Effector memory CD4-positive, alpha-beta T cell (primary cell): Measurements from ENCODE around the gene ABCA12.
"Not testable (repeated sequence)": the region's sequence is repeated elsewhere in the genome, so short reads cannot be mapped to it uniquely, and the experiment has no call there.

ENCODE experiments used
- DNase-seq, 3 donors: peaks; one replicate each; pipeline ENCODE4 v3.0.0-alpha.2; 2020
- H3K27ac ChIP-seq: 2 replicates; pipeline ENCODE4 v1.7.0; 2013; ENCODE audit warnings: mild to moderate bottlenecking, low read length, moderate library complexity; ENCODE audit not compliant: insufficient read depth, poor library complexity, severe bottlenecking
- H3K27me3 ChIP-seq: replicated peaks from 2 replicates; pipeline ENCODE4 v1.7.0; 2013; ENCODE audit warnings: mild to moderate bottlenecking, low read length; ENCODE audit not compliant: insufficient read depth, control insufficient read depth, poor library complexity, severe bottlenecking
- H3K36me3 ChIP-seq: 2 replicates; pipeline ENCODE4 v1.7.0; 2013; ENCODE audit warnings: mild to moderate bottlenecking, low read length, moderate library complexity; ENCODE audit not compliant: control insufficient read depth, insufficient read depth
- H3K4me1 ChIP-seq: 2 replicates; pipeline ENCODE4 v1.7.0; 2013; ENCODE audit warnings: low read length, mild to moderate bottlenecking; ENCODE audit not compliant: control insufficient read depth, insufficient read depth, poor library complexity, severe bottlenecking
- H3K4me3 ChIP-seq: 2 replicates; pipeline ENCODE4 v1.7.0; 2013; ENCODE audit warnings: low read length, low read depth, mild to moderate bottlenecking; ENCODE audit not compliant: insufficient read depth, poor library complexity, severe bottlenecking
- H3K9me3 ChIP-seq: 2 replicates; pipeline ENCODE4 v1.7.0; 2013; ENCODE audit warnings: mild to moderate bottlenecking, low read length, moderate library complexity; ENCODE audit not compliant: control insufficient read depth
- total RNA-seq, 3 donors: gene quantifications; one replicate each; lab custom pipeline; 2026; lab: John Stamatoyannopoulos, UW

Gene ABCA12
- 0 reads per million in 3 donors for total RNA-seq

- Histone ChIP-seq H3K9me3 (no peaks in the 10 kb centered on the region), H3K4me1 (no peaks in the 10 kb centered on the region), H3K36me3 (no peaks in the 10 kb centered on the region), H3K27me3 (no peaks in the 10 kb centered on the region), H3K27ac (no peak within 1 kb of the TSS), H3K4me3 (no peak within 1 kb of the TSS)
- DNase-seq = no peak
Measured at GRCh38 chr2:215138479-215138878, at the start of gene ABCA12. TSS of gene ABCA12 (minus strand) at chr2:215138626. CDS start at chr2:215138208, 418 bp downstream.

- no peak for DNase-seq
- Histone ChIP-seq H3K9me3 (no peaks in the 10 kb centered on the region), H3K27me3 (no peaks in the 10 kb centered on the region), H3K36me3 (no peaks in the 10 kb centered on the region), H3K4me1 (no peaks in the 10 kb centered on the region), H3K4me3 (no peak overlapping the region), H3K27ac (no peak overlapping the region)
Measured at GRCh38 chr2:215188078-215188477, 49.7 kb upstream of the ABCA12 start.

GRCh38 chr2:215186021-215186420, 47.6 kb upstream of the ABCA12 start:
- no peak for DNase-seq
- Histone ChIP-seq H3K9me3 (no peaks in the 10 kb centered on the region), H3K4me3 (no peak overlapping the region), H3K36me3 (no peaks in the 10 kb centered on the region), H3K4me1 (no peaks in the 10 kb centered on the region), H3K27ac (no peak overlapping the region), H3K27me3 (no peaks in the 10 kb centered on the region)

GRCh38 chr2:215178121-215178520, 39.7 kb upstream of the ABCA12 start:
- Histone ChIP-seq H3K4me3 (no peak overlapping the region), H3K27me3 (no peaks in the 10 kb centered on the region), H3K9me3 (no peaks in the 10 kb centered on the region), H3K4me1 (no peaks in the 10 kb centered on the region), H3K27ac (no peak overlapping the region), H3K36me3 (no peaks in the 10 kb centered on the region)
- DNase-seq = no peak

- H3K27me3 ChIP-seq = no peaks in the 10 kb centered on the region
- no peak overlapping the region for H3K27ac ChIP-seq
- H3K9me3 ChIP-seq = no peaks in the 10 kb centered on the region
- no peak for DNase-seq
- no peak overlapping the region for H3K4me3 ChIP-seq
- peaks cover 5% of the 10 kb centered on the region for H3K4me1 ChIP-seq
- no peaks in the 10 kb centered on the region for H3K36me3 ChIP-seq
Measured at GRCh38 chr2:215171796-215172195, 33.4 kb upstream of the ABCA12 start.

GRCh38 chr2:215171151-215171550, 32.7 kb upstream of the ABCA12 start:
- H3K4me1 ChIP-seq = peaks cover 5% of the 10 kb centered on the region
- H3K4me3 ChIP-seq = peak overlapping the region; percentile 38
- DNase-seq = no peak
- no peaks in the 10 kb centered on the region for H3K27me3 ChIP-seq
- no peaks in the 10 kb centered on the region for H3K36me3 ChIP-seq
- no peak overlapping the region for H3K27ac ChIP-seq
- H3K9me3 ChIP-seq = no peaks in the 10 kb centered on the region

- not testable (repeated sequence) for H3K4me3 ChIP-seq, H3K9me3 ChIP-seq, H3K27me3 ChIP-seq, DNase-seq, H3K4me1 ChIP-seq, H3K36me3 ChIP-seq, H3K27ac ChIP-seq
Measured at GRCh38 chr2:215166505-215166904, 28.1 kb upstream of the ABCA12 start.

- not testable (repeated sequence) for H3K27me3 ChIP-seq, DNase-seq, H3K36me3 ChIP-seq, H3K27ac ChIP-seq, H3K9me3 ChIP-seq, H3K4me1 ChIP-seq, H3K4me3 ChIP-seq
Measured at GRCh38 chr2:215163319-215163718, 24.9 kb upstream of the ABCA12 start.

- no peak for DNase-seq
- H3K36me3 ChIP-seq = no peaks in the 10 kb centered on the region
- no peak overlapping the region for H3K4me3 ChIP-seq
- H3K27me3 ChIP-seq = no peaks in the 10 kb centered on the region
- no peak overlapping the region for H3K27ac ChIP-seq
- H3K4me1 ChIP-seq = no peaks in the 10 kb centered on the region
- H3K9me3 ChIP-seq = no peaks in the 10 kb centered on the region
Measured at GRCh38 chr2:215161301-215161829, 22.9 kb upstream of the ABCA12 start.

GRCh38 chr2:215160081-215160480, 21.7 kb upstream of the ABCA12 start:
- Histone ChIP-seq H3K9me3 (no peaks in the 10 kb centered on the region), H3K27ac (no peak overlapping the region), H3K27me3 (no peaks in the 10 kb centered on the region), H3K4me1 (no peaks in the 10 kb centered on the region), H3K36me3 (no peaks in the 10 kb centered on the region), H3K4me3 (no peak overlapping the region)
- no peak for DNase-seq
